GM21423 (cell line): ENCODE results near the gene ABCF1.
"Not testable (repeated sequence)": the region's sequence is repeated elsewhere in the genome, so short reads cannot be mapped to it uniquely, and the experiment has no call there.

Experiments used
- ATAC-seq: cut with Tn5 transposase; IDR thresholded peaks from one replicate; pipeline ENCODE4 v1.9.1; 2021; ENCODE audit warnings: mild to moderate bottlenecking, moderate library complexity; ENCODE audit not compliant: unreplicated experiment

Gene ABCF1

GRCh38 chr6:30556906-30557682, 14.1 kb upstream of the ABCF1 start, which contains the start of gene PRR3:
TSS of gene PRR3 (plus strand) at chr6:30557295. CDS start at chr6:30557345, 50 bp downstream.
- ATAC-seq, result peak; percentile 51

GRCh38 chr6:30557683-30557981, 13.6 kb upstream of the ABCF1 start:
- ATAC-seq, result no peak

DNA sequence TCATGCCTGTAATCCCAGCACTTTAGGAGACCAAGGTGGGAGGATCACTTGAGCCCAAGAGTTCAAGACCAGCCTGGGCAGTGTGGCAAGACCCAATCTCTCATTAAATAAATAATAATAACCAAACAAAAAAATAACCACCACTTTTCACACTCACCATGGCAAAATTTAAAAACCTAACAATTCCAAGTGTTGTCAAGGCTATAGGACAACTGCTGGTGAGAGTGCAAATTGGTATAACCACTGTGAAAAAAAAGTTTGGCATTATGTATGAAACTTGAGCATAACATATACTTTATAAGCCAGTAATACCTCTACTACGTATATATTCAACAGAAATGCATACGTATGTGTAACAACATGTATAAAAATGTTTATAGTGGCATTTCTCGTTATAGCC, 10.3 kb upstream of the ABCF1 start:
- ATAC-seq, result no peak

DNA sequence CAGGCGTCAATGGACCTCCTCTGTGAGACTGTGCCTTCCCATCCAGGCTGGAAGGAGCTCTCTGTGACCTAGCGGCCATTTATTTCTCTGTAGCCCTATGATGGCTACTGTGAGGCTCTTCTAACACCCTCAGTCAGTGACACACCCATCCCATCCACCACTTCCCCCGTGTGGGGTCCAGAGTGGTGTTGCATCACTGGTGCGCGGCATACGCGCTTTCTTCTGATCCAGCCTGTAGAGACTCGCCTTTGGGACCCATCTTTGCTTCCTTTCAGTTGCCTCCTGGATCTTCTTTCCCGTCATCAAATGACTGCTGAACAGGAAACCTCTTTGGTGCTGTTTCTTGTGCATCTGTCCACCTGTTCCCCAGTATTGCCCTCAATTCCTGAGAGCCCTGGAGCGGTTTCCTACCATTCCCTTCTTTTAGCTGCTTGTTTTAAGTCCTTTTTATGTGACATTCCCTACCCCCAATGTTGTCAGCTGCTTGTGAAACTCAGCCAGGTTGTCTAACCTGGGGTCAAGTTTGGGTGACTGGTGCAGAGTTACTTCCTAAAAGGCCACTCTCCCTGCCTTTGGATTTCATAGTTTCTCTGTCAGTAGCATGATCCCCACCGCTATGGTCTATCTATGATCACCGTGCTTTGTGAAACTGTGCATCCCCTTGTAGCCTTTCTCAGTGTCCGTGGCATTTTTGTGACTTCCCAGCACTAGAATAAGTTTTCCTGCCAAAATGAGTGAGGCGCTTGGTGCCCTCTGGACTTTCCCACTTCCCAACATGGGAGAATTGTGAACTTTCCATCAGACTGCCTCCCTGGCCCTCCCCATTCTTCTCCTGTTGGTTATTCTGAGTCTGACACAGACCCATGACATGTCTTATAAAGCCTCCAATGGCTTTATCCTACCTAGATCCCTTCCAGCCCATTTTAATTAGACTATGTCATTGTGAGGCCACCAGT, 8.5 kb upstream of the ABCF1 start:
- no peak for ATAC-seq

GRCh38 chr6:30564114-30564513, 7.1 kb upstream of the ABCF1 start:
- ATAC-seq, result no peak

- no peak for ATAC-seq
Measured at GRCh38 chr6:30565772-30566171, 5.5 kb upstream of the ABCF1 start.

DNA sequence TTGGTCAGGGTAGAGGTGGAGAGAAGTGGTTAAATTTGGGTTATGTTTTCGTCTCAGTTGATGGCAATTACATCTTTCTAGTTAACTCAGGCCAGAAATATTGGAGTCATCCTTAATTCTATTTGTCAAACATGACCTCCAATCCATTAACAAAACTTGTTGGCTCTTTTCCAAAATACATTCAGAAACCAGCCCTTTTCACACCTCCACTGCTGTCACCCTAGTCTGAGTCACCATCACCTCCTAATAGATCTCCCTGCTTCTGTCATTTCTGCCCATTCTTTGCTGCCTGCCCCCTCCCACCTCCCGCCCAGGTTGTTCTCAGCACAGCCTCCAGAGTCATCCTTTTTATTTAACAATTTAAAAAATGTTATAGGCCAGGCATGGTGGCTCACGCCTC, 3.0 kb upstream of the ABCF1 start:
- ATAC-seq, result no peak

DNA sequence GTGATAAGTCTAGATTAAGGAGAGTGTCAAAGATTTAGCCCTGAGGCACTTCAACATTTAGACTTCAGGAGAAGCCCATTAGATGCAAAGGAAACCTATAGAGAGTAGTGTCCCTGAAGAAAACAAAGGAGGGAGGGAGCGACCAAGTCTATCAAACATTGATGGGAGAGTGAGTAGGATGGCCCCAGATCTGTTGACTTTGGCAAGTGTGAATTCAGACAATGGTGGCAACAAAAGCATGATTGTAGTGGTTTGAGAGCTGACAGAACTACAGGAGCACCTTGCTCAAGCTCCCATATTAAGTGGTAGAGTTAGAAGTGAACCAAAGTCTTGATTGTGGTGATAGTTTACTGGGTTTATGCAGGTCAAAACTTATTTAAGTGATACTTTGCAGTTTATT, 979 bp upstream of the ABCF1 start:
- ATAC-seq, result no peak

- peak; percentile 17 for ATAC-seq
Measured at GRCh38 chr6:30570740-30571074, 535 bp upstream of the ABCF1 start.

- no peak for ATAC-seq
Measured at GRCh38 chr6:30571762-30572082, 480 bp downstream of the ABCF1 start.

GRCh38 chr6:30572148-30572547, 906 bp downstream of the ABCF1 start:
- ATAC-seq, result no peak

- ATAC-seq, result no peak
Measured at GRCh38 chr6:30573113-30573512, 1.9 kb downstream of the ABCF1 start.

DNA sequence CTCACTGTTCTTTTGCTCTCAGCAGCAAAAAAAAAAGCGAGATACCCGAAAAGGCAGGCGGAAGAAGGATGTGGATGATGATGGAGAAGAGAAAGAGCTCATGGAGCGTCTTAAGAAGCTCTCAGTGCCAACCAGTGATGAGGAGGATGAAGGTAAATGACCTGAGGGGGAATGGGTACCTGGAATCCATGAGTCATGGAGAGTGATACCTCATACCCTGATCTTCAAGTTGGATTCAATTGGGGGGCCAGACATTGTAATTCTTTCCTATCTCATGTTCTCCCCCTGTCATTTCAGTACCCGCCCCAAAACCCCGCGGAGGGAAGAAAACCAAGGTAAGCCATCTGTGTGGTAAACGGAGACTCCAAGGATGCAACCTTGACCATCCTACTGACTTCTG, 6.8 kb downstream of the ABCF1 start:
- no peak for ATAC-seq

DNA sequence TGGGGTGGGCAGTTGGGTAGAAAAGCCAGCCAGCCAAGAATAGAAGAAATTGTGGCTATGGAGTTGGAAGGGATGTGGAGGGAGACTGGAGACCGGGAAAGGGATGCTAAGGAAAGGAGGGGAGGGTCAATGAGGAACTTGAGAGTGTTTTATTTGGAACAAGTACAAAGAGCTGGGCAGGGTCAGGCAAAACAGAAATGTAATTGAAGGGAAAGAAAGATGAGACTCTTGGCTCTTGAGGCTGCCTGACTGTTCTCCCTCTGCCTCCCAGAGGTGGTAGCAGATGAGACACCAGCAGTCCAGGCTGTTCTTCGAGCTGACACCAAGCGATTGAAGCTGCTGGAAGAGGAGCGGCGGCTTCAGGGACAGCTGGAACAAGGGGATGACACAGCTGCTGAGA, 12.7 kb downstream of the ABCF1 start:
- ATAC-seq, result no peak

- no peak for ATAC-seq
Measured at GRCh38 chr6:30589754-30590358, 18.6 kb downstream of the ABCF1 start.

GRCh38 chr6:30590509-30590908, 19.3 kb downstream of the ABCF1 start:
- ATAC-seq, result no peak

GRCh38 chr6:30591008-30591407, 19.8 kb downstream of the ABCF1 start:
- ATAC-seq, result no peak

- no peak for ATAC-seq
Measured at GRCh38 chr6:30592287-30592686, 21.0 kb downstream of the ABCF1 start.

- ATAC-seq, result not testable (repeated sequence)
Measured at GRCh38 chr6:30597315-30598144, 26.3 kb downstream of the ABCF1 start.

- no peak for ATAC-seq
Measured at GRCh38 chr6:30598912-30599624, 27.8 kb downstream of the ABCF1 start.
